HG03565 (cell line): Measurements from ENCODE around the gene PHF21A.
"Not testable (repeated sequence)": the region's sequence is repeated elsewhere in the genome, so short reads cannot be mapped to it uniquely, and the experiment has no call there.

Source experiments
- ATAC-seq: cut with Tn5 transposase; IDR thresholded peaks from one replicate; pipeline ENCODE4 v1.9.1; 2021; ENCODE audit warnings: mild to moderate bottlenecking, moderate library complexity; ENCODE audit not compliant: unreplicated experiment

PHF21A gene

GRCh38 chr11:45906965-45907611 lies 214.2 kb downstream of the PHF21A start, which contains the start of gene FREY1:
FREY1 (minus strand) TSS chr11:45907271; CDS start chr11:45907245, 26 bp downstream.
- ATAC-seq: no peak

DNA sequence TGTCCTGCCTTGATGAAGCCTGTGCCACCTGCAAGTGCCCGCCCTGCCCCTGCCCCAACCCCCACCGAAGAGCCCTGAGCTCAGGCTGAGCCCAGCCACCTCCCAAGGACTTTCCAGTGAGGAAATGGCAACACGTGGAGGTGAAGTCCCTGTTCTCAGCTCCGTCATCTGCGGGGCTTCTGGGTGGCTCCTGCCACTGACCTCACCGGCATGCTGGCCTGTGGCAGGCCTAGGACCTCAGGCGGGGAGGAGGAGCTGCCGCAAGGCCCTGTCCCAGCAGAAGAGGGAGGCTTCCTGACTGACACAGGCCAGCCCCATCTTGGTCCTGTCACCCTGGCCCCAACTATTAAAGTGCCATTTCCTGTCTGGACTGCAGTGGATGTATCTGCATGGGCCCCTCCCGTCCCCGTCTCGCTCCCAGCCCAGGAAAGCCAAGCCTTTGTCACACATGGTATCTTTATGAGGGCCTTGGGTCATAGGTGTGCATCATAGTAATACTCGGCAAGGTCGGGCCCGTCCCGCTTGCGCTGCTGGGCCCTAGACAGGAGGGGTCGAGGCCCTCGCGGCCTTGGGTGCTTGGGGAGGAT lies 215.1 kb downstream of the PHF21A start:
- ATAC-seq: no peak

DNA sequence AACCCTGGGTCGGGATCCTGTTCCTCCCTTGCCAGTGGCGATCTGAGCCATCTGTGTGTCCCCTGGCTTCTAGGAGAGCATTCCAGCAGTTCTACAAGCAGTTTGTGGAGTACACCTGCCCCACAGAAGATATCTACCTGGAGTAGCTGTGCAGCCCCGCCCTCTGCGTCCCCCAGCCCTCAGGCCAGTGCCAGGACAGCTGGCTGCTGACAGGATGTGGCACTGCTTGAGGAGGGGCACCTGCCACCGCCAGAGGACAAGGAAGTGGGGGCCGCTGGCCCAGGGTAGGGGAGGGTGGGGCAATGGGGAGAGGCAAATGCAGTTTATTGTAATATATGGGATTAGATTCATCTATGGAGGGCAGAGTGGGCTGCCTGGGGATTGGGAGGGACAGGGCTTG lies 215.7 kb downstream of the PHF21A start:
- not testable (repeated sequence) for ATAC-seq

- ATAC-seq: no peak
Observed at GRCh38 chr11:45905095-45905494, 216.2 kb downstream of the PHF21A start.

DNA sequence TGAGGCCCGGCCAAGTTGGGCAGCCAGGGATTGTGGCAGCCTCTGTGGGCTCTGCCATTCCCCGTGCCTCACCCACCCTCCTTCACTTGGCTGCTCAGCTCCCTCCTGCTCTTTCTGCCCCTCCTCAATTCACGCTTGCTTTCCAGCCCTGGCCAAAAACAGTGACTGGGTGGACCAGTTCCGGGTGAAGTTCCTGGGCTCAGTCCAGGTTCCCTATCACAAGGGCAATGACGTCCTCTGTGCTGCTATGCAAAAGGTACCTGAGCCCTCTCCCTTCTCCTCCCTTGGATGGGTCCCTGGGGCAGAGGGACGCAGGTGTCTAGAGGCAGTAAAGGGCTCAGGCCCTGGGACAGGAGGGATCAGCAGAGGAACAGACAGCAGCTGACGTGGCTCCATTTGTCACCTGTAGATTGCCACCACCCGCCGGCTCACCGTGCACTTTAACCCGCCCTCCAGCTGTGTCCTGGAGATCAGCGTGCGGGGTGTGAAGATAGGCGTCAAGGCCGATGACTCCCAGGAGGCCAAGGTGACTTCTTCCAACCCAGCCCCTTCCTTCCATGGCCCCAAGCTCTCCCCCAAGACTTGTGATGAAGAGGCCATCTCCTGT lies 216.8 kb downstream of the PHF21A start:
- ATAC-seq: no peak

DNA sequence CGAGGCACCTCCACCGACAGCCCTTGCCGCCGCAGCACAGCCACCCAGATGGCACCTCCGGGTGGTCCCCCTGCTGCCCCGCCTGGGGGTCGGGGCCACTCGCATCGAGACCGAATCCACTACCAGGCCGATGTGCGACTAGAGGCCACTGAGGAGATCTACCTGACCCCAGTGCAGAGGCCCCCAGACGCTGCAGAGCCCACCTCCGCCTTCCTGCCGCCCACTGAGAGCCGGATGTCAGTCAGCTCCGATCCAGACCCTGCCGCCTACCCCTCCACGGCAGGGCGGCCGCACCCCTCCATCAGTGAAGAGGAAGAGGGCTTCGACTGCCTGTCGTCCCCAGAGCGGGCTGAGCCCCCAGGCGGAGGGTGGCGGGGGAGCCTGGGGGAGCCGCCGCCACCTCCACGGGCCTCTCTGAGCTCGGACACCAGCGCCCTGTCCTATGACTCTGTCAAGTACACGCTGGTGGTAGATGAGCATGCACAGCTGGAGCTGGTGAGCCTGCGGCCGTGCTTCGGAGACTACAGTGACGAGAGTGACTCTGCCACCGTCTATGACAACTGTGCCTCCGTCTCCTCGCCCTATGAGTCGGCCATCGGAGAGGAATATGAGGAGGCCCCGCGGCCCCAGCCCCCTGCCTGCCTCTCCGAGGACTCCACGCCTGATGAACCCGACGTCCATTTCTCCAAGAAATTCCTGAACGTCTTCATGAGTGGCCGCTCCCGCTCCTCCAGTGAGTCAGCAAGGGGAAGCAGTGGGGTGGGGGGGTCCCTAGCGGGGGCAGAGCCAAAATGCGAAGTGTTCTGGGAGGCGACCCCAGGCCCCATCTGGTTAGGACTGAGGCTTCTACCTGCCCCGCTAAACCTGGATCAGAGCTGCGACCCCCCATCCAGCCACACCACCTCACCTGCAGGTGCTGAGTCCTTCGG lies 218.5 kb downstream of the PHF21A start:
- ATAC-seq: no peak

DNA sequence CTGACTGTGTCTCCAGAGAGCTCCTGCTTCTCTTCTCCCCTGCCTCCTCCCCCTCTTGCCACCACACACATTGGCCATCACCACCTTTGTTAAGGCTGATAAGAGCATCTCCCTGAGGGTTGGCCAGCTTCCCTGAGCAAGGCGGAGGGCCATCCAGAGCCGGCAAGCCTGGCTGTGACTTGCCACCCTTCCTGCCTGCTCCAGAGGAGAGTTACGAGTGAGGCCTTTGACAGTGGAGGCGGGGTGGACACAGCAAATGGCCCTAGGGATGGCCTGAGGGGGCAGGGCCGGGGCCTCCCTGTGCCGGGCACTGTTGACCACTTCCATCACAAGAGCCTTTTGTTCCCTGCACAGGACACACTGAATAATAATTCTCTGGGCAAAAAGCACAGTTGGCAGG lies 219.6 kb downstream of the PHF21A start:
- ATAC-seq: no peak

DNA sequence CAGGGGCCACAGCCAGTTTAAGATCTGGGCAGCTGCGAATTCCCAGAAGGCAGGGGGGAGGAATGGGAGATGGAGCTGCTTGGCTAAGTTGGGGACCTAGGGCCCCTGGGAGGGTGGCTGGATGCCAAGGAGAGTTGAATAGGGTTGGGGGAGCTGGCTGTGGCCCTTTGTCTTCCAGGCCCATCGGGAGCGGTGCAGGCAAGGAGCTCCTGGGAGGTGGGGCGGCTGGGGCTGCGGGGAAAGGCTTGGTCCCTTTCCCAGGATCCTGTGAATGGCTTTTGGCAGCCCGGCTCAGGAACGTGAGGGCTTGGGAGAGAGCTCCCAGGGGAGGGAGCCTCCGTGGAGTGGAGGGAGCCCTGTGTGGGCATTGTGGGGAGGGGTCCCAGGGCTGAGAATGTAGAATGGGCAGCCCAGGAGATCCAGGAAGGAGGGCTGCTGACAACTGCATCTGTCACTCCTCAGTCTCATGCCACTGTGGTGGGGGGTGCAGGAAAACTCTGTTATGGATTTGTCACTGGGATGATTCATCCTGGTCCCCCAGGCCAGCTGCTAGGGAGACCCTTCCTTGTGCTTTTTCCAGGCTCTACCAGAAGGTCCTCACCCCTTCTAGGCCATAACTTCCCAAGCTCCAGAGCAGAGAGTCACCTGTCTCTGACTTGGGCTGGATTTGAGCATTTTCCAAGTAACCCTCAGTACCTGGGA lies 220.2 kb downstream of the PHF21A start:
- no peak for ATAC-seq

DNA sequence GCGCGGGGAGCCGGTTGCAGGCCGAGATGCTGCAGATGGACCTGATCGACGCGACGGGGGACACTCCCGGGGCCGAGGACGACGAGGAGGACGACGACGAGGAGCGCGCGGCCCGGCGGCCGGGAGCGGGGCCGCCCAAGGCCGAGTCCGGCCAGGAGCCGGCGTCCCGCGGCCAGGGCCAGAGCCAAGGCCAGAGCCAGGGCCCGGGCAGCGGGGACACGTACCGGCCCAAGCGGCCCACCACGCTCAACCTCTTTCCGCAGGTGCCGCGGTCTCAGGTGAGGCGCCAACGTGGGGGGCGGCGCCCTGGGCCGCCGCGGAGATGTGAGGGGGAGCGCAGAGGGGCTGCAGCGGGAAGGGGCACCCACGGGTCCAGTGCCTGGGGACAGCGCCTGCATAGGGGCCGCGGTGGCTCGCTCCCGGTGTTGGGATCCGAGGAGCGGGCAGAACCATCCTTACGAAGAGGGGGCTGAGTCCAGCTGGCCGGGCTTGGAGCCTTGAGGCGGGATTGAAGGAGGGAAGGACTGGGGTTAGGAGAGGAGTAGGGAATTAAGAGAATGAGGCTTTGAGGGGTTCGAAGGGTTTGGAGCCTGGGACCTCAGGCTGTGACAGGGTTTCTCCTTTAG lies 221.0 kb downstream of the PHF21A start:
- ATAC-seq: not testable (repeated sequence)

- no peak for ATAC-seq
Observed at GRCh38 chr11:45899448-45900174, 221.6 kb downstream of the PHF21A start.

- ATAC-seq: no peak
Observed at GRCh38 chr11:45899086-45899447, 222.2 kb downstream of the PHF21A start.

GRCh38 chr11:45897556-45897955 lies 223.7 kb downstream of the PHF21A start:
- ATAC-seq: no peak

GRCh38 chr11:45896422-45896984 lies 224.8 kb downstream of the PHF21A start:
- ATAC-seq: no peak

DNA sequence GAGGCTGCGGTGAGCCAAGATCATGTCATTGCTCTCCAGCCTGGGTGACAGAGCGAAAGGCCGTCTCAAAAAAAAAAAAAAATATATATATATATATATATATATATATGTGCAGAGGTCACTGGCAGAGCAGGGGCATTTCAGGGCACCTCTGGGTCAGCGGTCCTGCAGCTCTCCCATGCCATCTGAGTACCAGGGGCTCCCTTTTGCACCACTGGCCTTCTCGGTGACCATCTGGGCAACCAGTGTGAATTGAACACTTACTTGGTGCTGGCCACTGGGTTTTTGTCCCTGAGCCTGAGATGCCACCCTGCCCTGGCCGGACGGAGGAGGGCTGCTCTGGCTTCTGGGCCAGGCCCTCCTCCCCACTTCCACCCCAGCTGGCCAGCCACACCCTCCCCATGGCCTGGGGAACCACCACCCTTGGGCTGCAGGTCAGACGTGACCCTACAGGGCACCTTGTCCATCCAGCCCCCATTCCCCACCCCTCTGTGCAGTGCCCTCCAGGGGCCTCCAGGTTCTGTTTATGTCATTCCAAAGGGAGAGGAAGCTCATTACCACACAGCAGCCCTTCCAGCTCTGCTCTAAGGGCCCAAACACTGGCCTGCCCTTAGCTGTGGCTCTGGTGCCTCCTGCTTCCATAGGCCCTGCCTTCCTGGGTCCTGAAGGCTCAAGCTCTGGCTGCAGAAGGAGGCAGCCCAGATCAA lies 225.5 kb downstream of the PHF21A start:
- no peak for ATAC-seq

GRCh38 chr11:45894555-45895247 lies 226.6 kb downstream of the PHF21A start:
- ATAC-seq: no peak

DNA sequence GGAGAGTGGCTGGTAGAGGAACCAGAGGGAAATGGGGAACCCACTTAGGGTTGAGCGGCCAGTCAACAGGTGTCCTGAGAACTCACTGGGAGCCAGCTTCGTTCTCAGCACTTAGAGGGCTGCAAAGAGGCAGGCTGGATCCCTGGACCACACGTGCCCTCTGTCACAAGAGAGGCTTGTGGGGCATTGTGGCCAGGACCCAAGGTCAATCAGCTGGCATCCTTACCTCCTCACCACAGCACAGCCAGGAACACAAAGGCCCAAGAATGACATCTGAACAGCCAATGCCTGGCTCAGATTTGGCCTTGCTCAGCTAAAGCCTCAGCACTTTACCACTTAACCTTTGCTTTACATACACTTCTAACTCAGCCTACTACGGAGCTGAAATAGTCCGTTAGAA lies 228.4 kb downstream of the PHF21A start:
- no peak for ATAC-seq

DNA sequence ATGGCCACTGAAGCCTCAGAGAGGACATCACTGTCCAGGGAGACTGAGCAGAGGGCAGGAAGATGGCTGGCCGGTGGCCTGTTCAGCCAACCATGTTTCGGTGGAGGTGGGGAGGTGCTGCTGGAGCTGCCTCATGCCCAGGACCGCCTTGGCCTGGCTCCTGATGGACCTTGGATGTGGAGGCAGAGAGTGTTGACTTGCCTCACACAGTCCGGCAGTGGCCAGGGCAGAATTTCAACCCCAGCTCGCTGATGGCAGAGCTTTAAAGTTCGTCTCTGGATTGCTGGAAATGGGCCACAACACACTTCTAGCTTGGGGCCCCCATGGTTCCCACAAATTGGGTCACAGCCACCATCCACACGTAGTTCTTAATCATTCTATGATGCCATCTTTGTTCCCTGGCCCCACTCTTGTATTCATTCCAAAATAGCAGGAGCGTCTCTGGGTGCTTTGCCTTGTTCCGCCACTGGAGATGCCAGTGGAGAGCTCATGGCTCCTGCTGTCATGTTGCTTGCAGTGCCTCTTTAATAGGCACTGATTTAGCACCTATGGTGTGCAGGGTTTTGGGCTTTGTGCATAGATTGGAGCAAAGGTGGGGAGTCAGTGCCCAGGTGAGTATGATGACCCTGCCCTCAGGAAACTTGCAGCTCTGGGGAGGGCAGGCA lies 230.2 kb downstream of the PHF21A start:
- no peak for ATAC-seq

GRCh38 chr11:45889966-45890365 lies 231.3 kb downstream of the PHF21A start:
- ATAC-seq: no peak
